ENCODE data around the gene RANBP2.
"Not testable (repeated sequence)": the region's sequence is repeated elsewhere in the genome, so short reads cannot be mapped to it uniquely, and the experiment has no call there.

DNA sequence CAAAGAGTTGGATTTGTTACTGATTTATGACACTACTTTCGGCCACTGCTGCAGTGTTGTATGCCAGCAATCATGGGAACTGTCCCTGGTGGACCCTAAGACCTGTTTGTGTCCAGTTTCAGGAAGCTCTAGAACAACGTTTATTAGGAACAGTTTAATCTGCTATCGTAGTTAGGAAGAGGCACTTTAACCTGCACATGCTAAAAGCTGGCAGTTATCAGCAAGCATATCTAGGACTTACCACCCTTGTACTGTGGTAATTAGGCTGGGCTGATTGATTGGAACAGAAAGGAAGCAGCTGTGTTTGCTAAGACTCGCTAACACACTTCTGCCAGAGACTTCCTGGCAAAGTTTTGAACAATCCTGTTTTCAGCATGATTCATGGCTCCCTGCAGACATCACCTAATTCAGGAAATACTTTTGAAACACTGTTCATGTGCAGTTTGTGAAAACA is 41.1 kb upstream of the RANBP2 start:
- not testable (repeated sequence) for TF ChIP-seq CTCF, POLR2A (IDR thresholded peaks at IDR 0.05)

Data from body of pancreas (tissue), 4 donors.